HEK293 (cell line): Measurements from ENCODE around the gene TBCK.

Experiments
- CTCF ChIA-PET: fragments of 350-600 bp; formaldehyde crosslinking; extraction: SDS; loops from one replicate; lab custom pipeline; 2021; ENCODE audit warnings: antibody characterized with exemption; lab: Yijun Ruan, JAX
- POLR2A ChIA-PET: fragments of 300-600 bp; formaldehyde crosslinking; extraction: SDS; loops from one replicate; lab custom pipeline; 2020; ENCODE audit warnings: antibody characterized with exemption, inconsistent platforms; lab: Yijun Ruan, JAX
- H3K27ac ChIP-seq: fragments of 200-500 bp; sonication (Bioruptor generic); 2 replicates; pipeline ENCODE4 v1.5.1; 2014; ENCODE audit warnings: low read depth, low read length, control low read depth, inconsistent platforms; ENCODE audit errors: extremely low read depth
- H3K36me3 ChIP-seq, 2 experiments: fragments of 200-500 bp in 1 of 2; sonication (Bioruptor generic) in 1 of 2; 1 replicate in 1 of 2; 2 replicates in 1 of 2; pipeline ENCODE4 v1.5.1; 2014 to 2017; ENCODE audit warnings: inconsistent platforms in 2 of 2, low read length in 2 of 2; ENCODE audit not compliant: control insufficient read depth in 2 of 2, insufficient read depth in 1 of 2
- H3K4me1 ChIP-seq: fragments of 200-500 bp; sonication (Bioruptor generic); 2 replicates; pipeline ENCODE4 v1.5.1; 2014; ENCODE audit warnings: mild to moderate bottlenecking, low read length, inconsistent platforms; ENCODE audit not compliant: control insufficient read depth, insufficient read depth
- H3K4me3 ChIP-seq: 2 replicates; pipeline ENCODE4 v1.5.1; 2011; ENCODE audit warnings: low read depth, mild to moderate bottlenecking, control low read depth, low read length, moderate library complexity
- H3K9me3 ChIP-seq: fragments of 200-500 bp; sonication (Bioruptor generic); 2 replicates; pipeline ENCODE4 v1.5.1; 2014; ENCODE audit warnings: low read depth, low read length, inconsistent platforms; ENCODE audit not compliant: control insufficient read depth, insufficient read depth
- KLF1 ChIP-seq: fragments of 450-650 bp; formaldehyde crosslinking; IDR thresholded peaks from 2 replicates; pipeline ENCODE4 v1.5.1; 2016; ENCODE audit warnings: missing biosample characterization, missing genetic modification characterization
- KLF7 ChIP-seq: fragments of 450-650 bp; formaldehyde crosslinking; IDR thresholded peaks from 2 replicates; pipeline ENCODE4 v1.5.1; 2016; ENCODE audit warnings: missing biosample characterization, missing genetic modification characterization, borderline replicate concordance
- PRDM1 ChIP-seq: fragments of 450-650 bp; formaldehyde crosslinking; IDR thresholded peaks from 2 replicates; pipeline ENCODE4; 2016; ENCODE audit warnings: missing biosample characterization, missing genetic modification characterization
- PRDM6 ChIP-seq: fragments of 450-650 bp; formaldehyde crosslinking; IDR thresholded peaks from 2 replicates; pipeline ENCODE4 v1.5.1; 2017; ENCODE audit warnings: missing biosample characterization, missing genetic modification characterization
- ZBTB11 ChIP-seq: fragments of 450-650 bp; formaldehyde crosslinking; conservative IDR thresholded peaks from 2 replicates; pipeline ENCODE4 v1.5.1; 2016; ENCODE audit warnings: low read depth, missing biosample characterization, missing genetic modification characterization
- ZBTB7A ChIP-seq: fragments of 450-650 bp; formaldehyde crosslinking; IDR thresholded peaks from 2 replicates; pipeline ENCODE4 v1.5.1; 2016; ENCODE audit warnings: low read depth, missing biosample characterization, missing genetic modification characterization
- ZNF157 ChIP-seq: fragments of 450-650 bp; formaldehyde crosslinking; IDR thresholded peaks from 2 replicates; pipeline ENCODE4 v1.5.1; 2016; ENCODE audit warnings: missing biosample characterization, missing genetic modification characterization
- ZNF266 ChIP-seq: fragments of 450-650 bp; formaldehyde crosslinking; IDR thresholded peaks from 2 replicates; pipeline ENCODE4 v1.5.1; 2016; ENCODE audit warnings: missing biosample characterization, missing genetic modification characterization, low read depth
- ZNF391 ChIP-seq: fragments of 450-650 bp; formaldehyde crosslinking; IDR thresholded peaks from 2 replicates; pipeline ENCODE4 v1.5.1; 2016; ENCODE audit warnings: low read depth, missing biosample characterization, missing genetic modification characterization, borderline replicate concordance
- ZNF510 ChIP-seq: fragments of 450-650 bp; formaldehyde crosslinking; IDR thresholded peaks from 2 replicates; pipeline ENCODE4 v1.5.1; 2018; ENCODE audit warnings: mild to moderate bottlenecking, missing genetic modification characterization, missing biosample characterization; ENCODE audit not compliant: insufficient replicate concordance
- ZNF521 ChIP-seq: fragments of 450-650 bp; formaldehyde crosslinking; IDR thresholded peaks from 2 replicates; pipeline ENCODE4 v1.5.1; 2017; ENCODE audit warnings: missing biosample characterization, mild to moderate bottlenecking, missing genetic modification characterization
- ZNF600 ChIP-seq: fragments of 450-650 bp; formaldehyde crosslinking; IDR thresholded peaks from 2 replicates; pipeline ENCODE4 v1.5.1; 2016; ENCODE audit warnings: missing biosample characterization, missing genetic modification characterization
- ZNF626 ChIP-seq: fragments of 450-650 bp; sonication (Bioruptor Pico); formaldehyde crosslinking; IDR thresholded peaks from 2 replicates; pipeline ENCODE4 v1.5.1; 2018; ENCODE audit warnings: missing biosample characterization, missing genetic modification characterization, inconsistent platforms
- ZNF830 ChIP-seq: fragments of 450-650 bp; IDR thresholded peaks from 2 replicates; pipeline ENCODE4 v1.5.0; 2018; ENCODE audit warnings: missing biosample characterization, missing genetic modification characterization, low read depth, mild to moderate bottlenecking, moderate library complexity
- TF ChIP-seq, protein P1 (sequence below): fragments of 450-650 bp; formaldehyde crosslinking; IDR thresholded peaks from 2 replicates; pipeline ENCODE4 v1.5.1; 2016; ENCODE audit warnings: missing biosample characterization, missing genetic modification characterization
- TF ChIP-seq, protein P2 (sequence below): fragments of 450-650 bp; formaldehyde crosslinking; IDR thresholded peaks from 2 replicates; pipeline ENCODE4 v1.5.1; 2017; ENCODE audit warnings: missing biosample characterization, mild to moderate bottlenecking, missing genetic modification characterization, moderate library complexity
- TF ChIP-seq, protein P3 (sequence below): fragments of 450-650 bp; IDR thresholded peaks from 2 replicates; pipeline ENCODE4 v1.5.1; 2018; ENCODE audit warnings: missing biosample characterization, mild to moderate bottlenecking, missing genetic modification characterization

The TBCK gene

DNA sequence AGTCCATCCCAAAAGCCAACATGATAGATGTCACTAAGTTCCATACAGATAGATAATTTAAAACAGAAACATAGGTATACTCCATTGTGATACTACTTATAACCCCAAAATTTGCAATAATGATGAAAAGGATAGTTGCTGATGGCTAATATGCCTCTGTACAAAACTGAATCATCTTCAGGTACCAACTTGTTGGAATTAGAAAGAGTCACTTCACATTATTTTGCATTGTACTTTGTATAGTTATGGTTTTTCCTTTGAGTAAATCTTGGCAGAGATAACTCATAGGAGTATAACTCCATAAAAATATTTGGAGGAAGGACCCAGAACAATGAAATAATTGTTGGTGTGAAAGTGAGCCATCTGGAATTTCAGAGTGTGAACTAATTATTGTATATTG, 35.0 kb upstream of the TBCK start:
- Histone ChIP-seq H3K4me3 (no peak overlapping the region), H3K4me1 (no peaks in the 10 kb centered on the region), H3K36me3 (peaks cover 3 to 20% of the 10 kb centered on the region in 2 experiments; a peak in 2 of 3 replicates), H3K27ac (no peak overlapping the region), H3K9me3 (no peaks in the 10 kb centered on the region)
- CTCF ChIA-PET: interaction anchor here (0.7 kb wide), 1 partner anchor 22 kb away, joined by 3 read pairs; no protein-coding TSS in a partner anchor
- no peak for TF ChIP-seq PRDM1 (tag by site-specific recombination)
- TF ChIP-seq ZNF391 (tag by site-specific recombination): no peak
- TF ChIP-seq, protein P1, sequence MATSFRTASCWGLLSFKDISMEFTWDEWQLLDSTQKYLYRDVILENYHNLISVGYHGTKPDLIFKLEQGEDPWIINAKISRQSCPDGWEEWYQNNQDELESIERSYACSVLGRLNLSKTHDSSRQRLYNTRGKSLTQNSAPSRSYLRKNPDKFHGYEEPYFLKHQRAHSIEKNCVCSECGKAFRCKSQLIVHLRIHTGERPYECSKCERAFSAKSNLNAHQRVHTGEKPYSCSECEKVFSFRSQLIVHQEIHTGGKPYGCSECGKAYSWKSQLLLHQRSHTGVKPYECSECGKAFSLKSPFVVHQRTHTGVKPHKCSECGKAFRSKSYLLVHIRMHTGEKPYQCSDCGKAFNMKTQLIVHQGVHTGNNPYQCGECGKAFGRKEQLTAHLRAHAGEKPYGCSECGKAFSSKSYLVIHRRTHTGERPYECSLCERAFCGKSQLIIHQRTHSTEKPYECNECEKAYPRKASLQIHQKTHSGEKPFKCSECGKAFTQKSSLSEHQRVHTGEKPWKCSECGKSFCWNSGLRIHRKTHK (tag by site-specific recombination): no peak
- TF ChIP-seq PRDM6: no peak
- TF ChIP-seq ZNF266 (tag by site-specific recombination): no peak
- TF ChIP-seq, protein P2, sequence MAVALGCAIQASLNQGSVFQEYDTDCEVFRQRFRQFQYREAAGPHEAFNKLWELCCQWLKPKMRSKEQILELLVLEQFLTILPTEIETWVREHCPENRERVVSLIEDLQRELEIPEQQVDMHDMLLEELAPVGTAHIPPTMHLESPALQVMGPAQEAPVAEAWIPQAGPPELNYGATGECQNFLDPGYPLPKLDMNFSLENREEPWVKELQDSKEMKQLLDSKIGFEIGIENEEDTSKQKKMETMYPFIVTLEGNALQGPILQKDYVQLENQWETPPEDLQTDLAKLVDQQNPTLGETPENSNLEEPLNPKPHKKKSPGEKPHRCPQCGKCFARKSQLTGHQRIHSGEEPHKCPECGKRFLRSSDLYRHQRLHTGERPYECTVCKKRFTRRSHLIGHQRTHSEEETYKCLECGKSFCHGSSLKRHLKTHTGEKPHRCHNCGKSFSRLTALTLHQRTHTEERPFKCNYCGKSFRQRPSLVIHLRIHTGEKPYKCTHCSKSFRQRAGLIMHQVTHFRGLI (tag by site-specific recombination): no peak
- no peak for TF ChIP-seq ZNF600 (tag by site-specific recombination)
- no peak for TF ChIP-seq ZNF830
- TF ChIP-seq KLF7 (tag by site-specific recombination): no peak
- no peak for TF ChIP-seq ZNF157 (tag by site-specific recombination)
- TF ChIP-seq ZNF626 (tag by site-specific recombination): no peak
- no peak for TF ChIP-seq ZNF510 (tag by site-specific recombination)
- no peak for TF ChIP-seq ZBTB11 (tag by site-specific recombination)
- TF ChIP-seq ZNF521: no peak
- no peak for TF ChIP-seq ZBTB7A (tag by site-specific recombination)
- TF ChIP-seq, protein P3, sequence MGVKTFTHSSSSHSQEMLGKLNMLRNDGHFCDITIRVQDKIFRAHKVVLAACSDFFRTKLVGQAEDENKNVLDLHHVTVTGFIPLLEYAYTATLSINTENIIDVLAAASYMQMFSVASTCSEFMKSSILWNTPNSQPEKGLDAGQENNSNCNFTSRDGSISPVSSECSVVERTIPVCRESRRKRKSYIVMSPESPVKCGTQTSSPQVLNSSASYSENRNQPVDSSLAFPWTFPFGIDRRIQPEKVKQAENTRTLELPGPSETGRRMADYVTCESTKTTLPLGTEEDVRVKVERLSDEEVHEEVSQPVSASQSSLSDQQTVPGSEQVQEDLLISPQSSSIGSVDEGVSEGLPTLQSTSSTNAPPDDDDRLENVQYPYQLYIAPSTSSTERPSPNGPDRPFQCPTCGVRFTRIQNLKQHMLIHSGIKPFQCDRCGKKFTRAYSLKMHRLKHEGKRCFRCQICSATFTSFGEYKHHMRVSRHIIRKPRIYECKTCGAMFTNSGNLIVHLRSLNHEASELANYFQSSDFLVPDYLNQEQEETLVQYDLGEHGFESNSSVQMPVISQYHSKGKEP (tag by site-specific recombination): no peak
- no peak for TF ChIP-seq KLF1 (tag by site-specific recombination)
- POLR2A ChIA-PET: no interaction called here
